ENCODE measurements around the gene PERM1.

PERM1 gene

GRCh38 chr1:955474-955873 is 26.4 kb downstream of the PERM1 start:
- no peaks in the 10 kb centered on the region for H3K27me3 ChIP-seq
- no peaks in the 10 kb centered on the region for H3K9me3 ChIP-seq
- peaks cover 63% of the 10 kb centered on the region for H3K36me3 ChIP-seq
- no peak for TF ChIP-seq CTCF (IDR thresholded peaks at IDR 0.05; ENCODE audit: low read depth, low read length)
- DNase-seq: no peak
- no peaks in the 10 kb centered on the region for H3K4me1 ChIP-seq
- no peak overlapping the region for H3K4me3 ChIP-seq (ENCODE audit: low read depth, low read length)

GRCh38 chr1:954927-955326 is 27.0 kb downstream of the PERM1 start:
- Histone ChIP-seq H3K27me3 (no peaks in the 10 kb centered on the region), H3K36me3 (peaks cover 68% of the 10 kb centered on the region), H3K4me1 (no peaks in the 10 kb centered on the region)

GRCh38 chr1:953524-954320 is 28.2 kb downstream of the PERM1 start:
- no peak overlapping the region for H3K4me3 ChIP-seq (ENCODE audit: low read depth, low read length)
- no peak for TF ChIP-seq CTCF (IDR thresholded peaks at IDR 0.05; ENCODE audit: low read depth, low read length)
- no peaks in the 10 kb centered on the region for H3K9me3 ChIP-seq
- no peaks in the 10 kb centered on the region for H3K4me1 ChIP-seq
- peaks cover 80% of the 10 kb centered on the region for H3K36me3 ChIP-seq
- no peak for DNase-seq
- H3K27me3 ChIP-seq: no peaks in the 10 kb centered on the region

More at GRCh38 chr1:954927-955326, 27.0 kb downstream of the PERM1 start:
- Histone ChIP-seq H3K4me3 (ENCODE audit: low read depth, low read length) (no peak overlapping the region), H3K9me3 (no peaks in the 10 kb centered on the region)
- no peak for TF ChIP-seq CTCF (IDR thresholded peaks at IDR 0.05; ENCODE audit: low read depth, low read length)
- DNase-seq: no peak

GRCh38 chr1:952603-953002 is 29.3 kb downstream of the PERM1 start:
- no peak overlapping the region for H3K4me3 ChIP-seq (ENCODE audit: low read depth, low read length)
- no peak for DNase-seq
- peaks cover 90% of the 10 kb centered on the region for H3K36me3 ChIP-seq
- TF ChIP-seq CTCF (IDR thresholded peaks at IDR 0.05; ENCODE audit: low read depth, low read length): no peak
- H3K4me1 ChIP-seq: no peaks in the 10 kb centered on the region
- H3K9me3 ChIP-seq: no peaks in the 10 kb centered on the region
- no peaks in the 10 kb centered on the region for H3K27me3 ChIP-seq

- Histone ChIP-seq H3K4me3 (ENCODE audit: low read depth, low read length) (no peak overlapping the region), H3K36me3 (peaks cover 94% of the 10 kb centered on the region), H3K27me3 (no peaks in the 10 kb centered on the region), H3K9me3 (no peaks in the 10 kb centered on the region), H3K4me1 (no peaks in the 10 kb centered on the region)
- no peak for DNase-seq
- TF ChIP-seq CTCF (IDR thresholded peaks at IDR 0.05; ENCODE audit: low read depth, low read length): no peak
Measured at GRCh38 chr1:952201-952600, 29.7 kb downstream of the PERM1 start.

- no peaks in the 10 kb centered on the region for H3K4me1 ChIP-seq
- H3K36me3 ChIP-seq: peaks cover 97% of the 10 kb centered on the region
- DNase-seq: peak; percentile 48
- TF ChIP-seq CTCF (IDR thresholded peaks at IDR 0.05; ENCODE audit: low read depth, low read length): peak; percentile 54
- no peak overlapping the region for H3K4me3 ChIP-seq (ENCODE audit: low read depth, low read length)
- no peaks in the 10 kb centered on the region for H3K27me3 ChIP-seq
- no peaks in the 10 kb centered on the region for H3K9me3 ChIP-seq
Measured at GRCh38 chr1:951364-951763, 30.5 kb downstream of the PERM1 start.

Measured in BE2C (cell line).